T-cell (primary cell): ENCODE results near the gene LCOR. TPM values are rescaled to one million over a fixed set of nuclear protein-coding genes. Genes with fewer than 3 reads are reported as not detected.
A peak's percentile ranks its signal among the peaks of the same experiment; 100 is the strongest.

Source experiments
- ATAC-seq, 4 experiments: fragments of 200-7000 bp in 3 of 4; fragments of 150-1000 bp in 1 of 4; cut with Tn5 transposase; replicated peaks in 1 of 4; 1 replicate in 3 of 4; 2 replicates in 1 of 4; pipeline ENCODE4 v1.10.0; 2021; ENCODE audit warnings: moderate library complexity in 3 of 4, mild to moderate bottlenecking in 2 of 4, moderate number of reproducible peaks in 1 of 4
- CTCF ChIA-PET, 2 donors: fragments of 300-600 bp; sonication (Branson Sonifier 250); formaldehyde crosslinking; loops; one replicate each; lab custom pipeline; 2022; ENCODE audit warnings: antibody characterized with exemption in 2 of 2; lab: Charles Lee
- POLR2A ChIA-PET, 2 donors: fragments of 300-600 bp; sonication (Branson Sonifier 250); formaldehyde crosslinking; loops; one replicate each; lab custom pipeline; 2022; ENCODE audit warnings: antibody characterized with exemption in 2 of 2; lab: Charles Lee
- DNase-seq, 35 experiments: peaks; one replicate each; pipeline versions ENCODE4 v3.0.0 to v3.0.0-alpha.2; 2013 to 2023
- H3K27ac ChIP-seq: one replicate; pipeline ENCODE4 v1.5.1; 2013; ENCODE audit warnings: low read length
- H3K27me3 ChIP-seq, 2 experiments: replicated peaks in 1 of 2; 1 replicate in 1 of 2; 2 replicates in 1 of 2; pipeline versions ENCODE4 v1.6.1 to v1.7.0; 2013; ENCODE audit warnings: low read length in 1 of 2, mixed read lengths in 1 of 2; ENCODE audit not compliant: control insufficient read depth in 2 of 2, insufficient read depth in 2 of 2; ENCODE audit errors: extremely low read depth in 1 of 2
- H3K36me3 ChIP-seq, 2 donors: 1 replicate in 1 of 2; 2 replicates in 1 of 2; pipeline versions ENCODE4 v1.6.1 to v1.7.0; 2013; ENCODE audit warnings: low read length in 1 of 2; ENCODE audit not compliant: control insufficient read depth in 2 of 2, insufficient read depth in 1 of 2; ENCODE audit errors: extremely low read depth in 1 of 2
- H3K4me1 ChIP-seq, 2 experiments: 1 replicate in 1 of 2; 2 replicates in 1 of 2; pipeline versions ENCODE4 v1.6.1 to v1.7.0; 2013; ENCODE audit warnings: low read length in 2 of 2, mixed read lengths in 1 of 2; ENCODE audit not compliant: insufficient read depth in 2 of 2, control insufficient read depth in 1 of 2; ENCODE audit errors: extremely low read depth in 1 of 2
- H3K4me3 ChIP-seq, 2 donors: 1 replicate in 1 of 2; 2 replicates in 1 of 2; pipeline versions ENCODE4 v1.5.1 to v1.7.0; 2013; ENCODE audit warnings: mild to moderate bottlenecking in 2 of 2, low read length in 1 of 2, moderate library complexity in 1 of 2; ENCODE audit not compliant: control insufficient read depth in 1 of 2; ENCODE audit errors: extremely low read depth in 1 of 2
- H3K9me3 ChIP-seq: 2 replicates; pipeline ENCODE4 v1.7.0; 2013
- H3K27ac Mint-ChIP-seq, 2 donors: one replicate each; pipeline ENCODE4 v1.8.0; 2020 to 2021; ENCODE audit warnings: mild to moderate bottlenecking in 2 of 2, mixed read lengths in 2 of 2
- H3K27me3 Mint-ChIP-seq, 2 donors: one replicate each; pipeline ENCODE4 v1.8.0; 2021 to 2022; ENCODE audit warnings: mixed read lengths in 2 of 2
- H3K36me3 Mint-ChIP-seq: one replicate; pipeline ENCODE4 v1.8.0; 2021; ENCODE audit warnings: mixed read lengths
- H3K4me1 Mint-ChIP-seq, 3 donors: one replicate each; pipeline ENCODE4 v1.8.0; 2020 to 2022; ENCODE audit warnings: mixed read lengths in 3 of 3, mild to moderate bottlenecking in 1 of 3
- H3K4me3 Mint-ChIP-seq, 3 donors: one replicate each; pipeline ENCODE4 v1.8.0; 2020 to 2022; ENCODE audit warnings: mild to moderate bottlenecking in 3 of 3, mixed read lengths in 3 of 3, moderate library complexity in 3 of 3
- H3K9me3 Mint-ChIP-seq, 3 donors: one replicate each; pipeline ENCODE4 v1.8.0; 2020 to 2022; ENCODE audit warnings: mixed read lengths in 3 of 3
- WGBS: methylation state at CpG from one replicate; pipeline ENCODE4 v1.1.5; 2013; ENCODE audit warnings: missing lambda C conversion rate; ENCODE audit not compliant: insufficient coverage; 5-methylcytosine and 5-hydroxymethylcytosine counted together
- total RNA-seq, 35 experiments: library from RNA in 6 of 35; stranded (reverse) in 6 of 35; fragments of 120-200 nt in 1 of 35; gene quantifications; one replicate each; pipeline versions ENCODE4 v1.2.1 to v1.2.4 and lab custom pipeline; 2013 to 2026

The LCOR gene
- total RNA-seq, 5 donors from 2014 or later (not counting 1 experiment from before 2014, with no cell fraction given), result 32.0 to 67.3 (median 38.0) TPM

DNA sequence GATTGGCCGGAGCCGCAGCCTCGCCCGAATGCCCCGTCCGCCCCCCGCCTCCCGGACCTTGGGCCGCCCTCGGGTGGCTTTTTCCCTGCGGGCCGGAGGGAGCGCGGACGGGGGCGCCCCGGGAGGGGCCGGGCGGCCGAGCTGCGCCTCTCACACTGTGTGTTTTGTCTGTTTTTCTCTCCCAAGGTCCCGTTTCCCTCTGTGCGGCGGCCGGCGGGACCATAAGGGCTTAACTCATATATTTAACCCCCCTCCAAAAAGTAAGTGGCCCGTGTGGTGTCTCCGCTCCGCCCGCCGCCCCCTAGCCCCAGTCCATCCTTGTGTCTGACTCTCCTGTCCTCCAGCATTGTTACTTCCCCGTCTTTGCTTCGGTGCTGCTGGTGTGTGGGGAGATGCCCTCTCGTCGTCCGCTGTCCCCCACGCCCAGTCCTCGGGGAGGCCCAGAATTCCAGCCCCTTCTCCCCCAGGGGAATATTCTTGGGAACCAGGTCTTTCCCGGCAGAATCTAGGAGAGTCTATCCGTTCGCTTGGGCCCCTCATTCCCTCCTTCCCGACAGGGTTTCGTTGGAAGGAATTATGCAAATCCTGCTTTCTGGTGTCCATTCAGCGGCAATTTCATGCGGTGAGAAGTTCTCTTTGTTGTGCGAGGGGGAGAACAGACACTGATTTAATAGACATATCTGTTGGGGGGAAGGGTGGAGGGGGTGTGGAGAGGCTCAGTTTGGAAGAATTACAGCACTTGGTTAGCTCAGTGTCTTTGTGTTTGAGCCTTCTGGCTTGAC is 1.3 kb downstream of the LCOR start:
- WGBS, result 4% methylated on average over 18 of the region's 46 CpGs
- Mint-ChIP-seq H3K4me3 (peak overlapping the region; percentile 86 to 89 (median 89)), H3K36me3 (peaks cover 5% of the 10 kb centered on the region), H3K4me1 (peaks cover 60 to 67% (median 61%) of the 10 kb centered on the region in 3 donors), H3K9me3 (no peaks in the 10 kb centered on the region), H3K27ac (peak overlapping the region; percentile 77 to 86), H3K27me3 (no peaks in the 10 kb centered on the region)
- Histone ChIP-seq H3K27me3 (no peaks in the 10 kb centered on the region), H3K9me3 (no peaks in the 10 kb centered on the region), H3K36me3 (no peaks in the 10 kb centered on the region), H3K27ac (no peak overlapping the region), H3K4me3 (peak overlapping the region; percentile 67 to 72), H3K4me1 (peaks cover 15 to 21% of the 10 kb centered on the region in 2 experiments)
- DNase-seq (peak in 8 of 35 experiments; percentile 1 to 19 (median 6)), ATAC-seq (no peak)
- ChIA-PET CTCF (interaction anchor here (0.6 kb wide), 2 partner anchors 148 to 1035 kb away, joined by 3 read pairs; no protein-coding TSS in a partner anchor), POLR2A (no interaction called here)

DNA sequence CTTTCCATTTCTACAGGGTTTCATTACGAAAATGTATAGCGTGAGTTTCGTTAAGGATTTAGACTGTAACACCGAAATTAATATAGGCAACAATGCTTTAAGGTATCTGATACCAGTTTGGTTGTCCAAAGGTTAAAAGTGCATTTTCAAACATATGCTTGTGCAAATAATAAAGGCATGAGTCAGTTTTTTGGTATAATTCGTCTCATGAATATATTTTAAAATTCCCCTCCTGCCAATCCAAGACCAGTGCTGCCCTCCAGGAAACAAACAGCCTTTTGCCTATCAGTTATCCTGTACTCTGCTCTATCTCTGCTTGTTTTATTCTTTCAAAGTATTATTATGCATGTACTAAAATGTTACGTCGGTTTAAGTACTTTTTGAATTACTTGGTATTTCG is 2.0 kb downstream of the LCOR start:
- no peak for ATAC-seq
- H3K36me3 ChIP-seq, result no peaks in the 10 kb centered on the region
- peaks cover 15 to 21% of the 10 kb centered on the region in 2 experiments for H3K4me1 ChIP-seq
- Mint-ChIP-seq H3K36me3 (peaks cover 7% of the 10 kb centered on the region), H3K4me3 (peak overlapping the region; percentile 86 to 89 (median 89)), H3K4me1 (peaks cover 66 to 74% (median 68%) of the 10 kb centered on the region in 3 donors), H3K9me3 (no peaks in the 10 kb centered on the region), H3K27me3 (no peaks in the 10 kb centered on the region), H3K27ac (peak overlapping the region; percentile 77 to 86)
- H3K27me3 ChIP-seq, result no peaks in the 10 kb centered on the region
- no peaks in the 10 kb centered on the region for H3K9me3 ChIP-seq
- peak overlapping the region in 1 of 2 donors; percentile 67 for H3K4me3 ChIP-seq
- POLR2A ChIA-PET, result no interaction called here
- H3K27ac ChIP-seq, result no peak overlapping the region
- no peak for DNase-seq
- 78% methylated on average over 4 of the region's 8 CpGs for whole genome bisulfite sequencing
- CTCF ChIA-PET, result interaction anchor here in 1 of 2 donors (0.6 kb wide), 1 partner anchor 1034 kb away, joined by 3 read pairs; no protein-coding TSS in a partner anchor

DNA sequence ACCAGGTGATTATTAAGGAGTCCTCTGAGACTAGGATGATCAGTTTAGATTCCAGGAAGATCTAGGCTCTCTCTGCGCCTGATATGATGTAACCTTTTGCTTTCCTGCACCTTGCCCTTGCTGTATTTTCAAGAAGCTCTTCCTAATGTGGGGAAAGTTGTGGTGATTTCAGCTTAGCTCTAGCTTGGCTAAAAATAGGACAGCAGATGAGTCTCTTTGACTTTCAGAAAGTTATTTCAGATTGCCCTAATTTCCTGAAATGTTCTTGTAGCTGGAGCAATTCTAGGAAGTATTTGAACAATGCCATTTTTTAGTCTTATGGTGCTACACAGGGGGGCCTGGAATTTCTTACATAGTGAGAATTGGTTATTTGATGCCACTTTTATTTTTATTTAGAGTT is 3.8 kb downstream of the LCOR start:
- ATAC-seq (no peak), DNase-seq (no peak)
- Histone ChIP-seq H3K27me3 (no peaks in the 10 kb centered on the region), H3K27ac (no peak overlapping the region), H3K36me3 (no peaks in the 10 kb centered on the region), H3K4me1 (peaks cover 16 to 20% of the 10 kb centered on the region in 2 experiments), H3K9me3 (no peaks in the 10 kb centered on the region), H3K4me3 (no peak overlapping the region)
- ChIA-PET POLR2A (no interaction called here), CTCF (interaction anchor here in 1 of 2 donors (0.6 kb wide), 1 partner anchor 66 kb away, joined by 4 read pairs; no protein-coding TSS in a partner anchor)
- Mint-ChIP-seq H3K36me3 (peaks cover 7% of the 10 kb centered on the region), H3K9me3 (no peaks in the 10 kb centered on the region), H3K4me3 (peak overlapping the region in 1 of 3 donors; percentile 40), H3K27me3 (no peaks in the 10 kb centered on the region), H3K27ac (peak overlapping the region in 1 of 2 donors; percentile 24), H3K4me1 (peaks cover 72 to 79% (median 76%) of the 10 kb centered on the region in 3 donors)
- 73% methylated on average over 1 of the region's 1 CpG for WGBS

- ChIA-PET POLR2A (interaction anchor here in 1 of 2 donors (1.5 kb wide), 1 partner anchor 15 kb away, joined by 3 read pairs; no protein-coding TSS in a partner anchor), CTCF (no interaction called here)
- Histone ChIP-seq H3K4me3 (no peak overlapping the region), H3K27me3 (no peaks in the 10 kb centered on the region), H3K9me3 (no peaks in the 10 kb centered on the region), H3K27ac (no peak overlapping the region), H3K36me3 (no peaks in the 10 kb centered on the region), H3K4me1 (peaks cover 13 to 21% of the 10 kb centered on the region in 2 experiments)
- ATAC-seq, result no peak
- 100% methylated on average over 1 of the region's 4 CpGs for WGBS
- Mint-ChIP-seq H3K27me3 (no peaks in the 10 kb centered on the region), H3K4me1 (peaks cover 80 to 86% (median 85%) of the 10 kb centered on the region in 3 donors), H3K4me3 (no peak overlapping the region), H3K27ac (no peak overlapping the region), H3K36me3 (peaks cover 7% of the 10 kb centered on the region), H3K9me3 (no peaks in the 10 kb centered on the region)
- DNase-seq, result no peak
These were observed 6.4 kb downstream of the LCOR start for GRCh38 chr10:96838529-96838928.

GRCh38 chr10:96840841-96841518 is 8.9 kb downstream of the LCOR start:
- Mint-ChIP-seq H3K4me1 (peaks cover 79 to 83% (median 82%) of the 10 kb centered on the region in 3 donors), H3K27ac (peak overlapping the region in 1 of 2 donors; percentile 61)
- POLR2A ChIA-PET, result interaction anchor here in 1 of 2 donors (0.7 kb wide), 2 partner anchors 9 to 101 kb away, joined by 5 read pairs; no protein-coding TSS in a partner anchor

More at GRCh38 chr10:96840841-96841518, 8.9 kb downstream of the LCOR start:
- H3K9me3 Mint-ChIP-seq, result no peaks in the 10 kb centered on the region
- CTCF ChIA-PET, result no interaction called here
- WGBS, result 64% methylated on average over 4 of the region's 7 CpGs
- peaks cover 7% of the 10 kb centered on the region for H3K36me3 Mint-ChIP-seq
- DNase-seq (peak in 1 of 35 experiments; percentile 20), ATAC-seq (peak in 1 of 4 experiments; percentile 40)
- Histone ChIP-seq H3K4me1 (peaks cover 16 to 18% of the 10 kb centered on the region in 2 experiments), H3K9me3 (no peaks in the 10 kb centered on the region), H3K4me3 (no peak overlapping the region), H3K27me3 (no peaks in the 10 kb centered on the region), H3K27ac (no peak overlapping the region), H3K36me3 (no peaks in the 10 kb centered on the region)
- no peaks in the 10 kb centered on the region for H3K27me3 Mint-ChIP-seq
- no peak overlapping the region for H3K4me3 Mint-ChIP-seq
